Effector CD4-positive, alpha-beta T cell (primary cell): ENCODE results near the gene IRAK2.
"Not testable (repeated sequence)": the region's sequence is repeated elsewhere in the genome, so short reads cannot be mapped to it uniquely, and the experiment has no call there.

Experiments
- DNase-seq: peaks from one replicate; pipeline ENCODE4 v3.0.0-alpha.2; 2020

The IRAK2 gene

DNA sequence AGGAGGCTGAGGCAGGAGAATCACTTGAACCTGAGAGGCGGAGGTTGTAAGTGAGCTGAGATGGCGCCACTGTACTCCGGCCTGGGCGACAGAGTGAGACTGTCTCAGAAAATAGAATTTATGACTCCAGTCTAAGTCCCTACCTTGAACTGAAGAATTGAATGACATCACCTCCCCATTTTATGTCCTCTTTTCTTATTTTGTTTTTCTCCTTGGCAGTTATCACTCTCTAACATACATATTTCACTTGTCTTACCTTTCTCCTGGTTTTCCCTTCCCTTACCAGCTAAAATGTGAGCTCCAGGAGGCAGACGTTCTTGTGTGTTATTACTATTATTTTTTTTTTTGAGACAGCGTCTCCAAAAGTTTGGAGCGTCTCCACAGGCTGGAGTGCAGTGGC is 91.1 kb downstream of the IRAK2 start:
- no peak for DNase-seq

GRCh38 chr3:10259036-10259435 is 94.3 kb downstream of the IRAK2 start:
- DNase-seq: no peak

DNA sequence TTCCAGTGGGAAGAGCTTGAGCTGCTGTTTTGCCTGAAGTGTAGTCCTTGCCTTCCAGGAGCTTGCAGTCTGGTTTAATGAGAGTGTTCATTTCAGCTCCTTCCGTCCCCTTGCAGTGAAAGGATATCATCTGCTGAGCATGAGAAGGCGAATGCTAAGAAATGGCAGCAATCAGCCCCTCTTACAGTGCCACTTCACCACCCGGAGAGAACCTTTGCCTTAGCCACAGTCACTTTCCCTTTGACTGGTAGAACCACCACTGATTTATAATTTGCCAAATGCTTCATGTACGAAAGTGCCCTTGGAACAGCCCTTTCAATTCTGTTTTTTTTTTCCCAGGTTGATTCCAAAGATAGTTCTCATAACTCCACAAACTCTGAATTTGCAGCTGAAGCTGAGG is 95.1 kb downstream of the IRAK2 start:
- no peak for DNase-seq

DNA sequence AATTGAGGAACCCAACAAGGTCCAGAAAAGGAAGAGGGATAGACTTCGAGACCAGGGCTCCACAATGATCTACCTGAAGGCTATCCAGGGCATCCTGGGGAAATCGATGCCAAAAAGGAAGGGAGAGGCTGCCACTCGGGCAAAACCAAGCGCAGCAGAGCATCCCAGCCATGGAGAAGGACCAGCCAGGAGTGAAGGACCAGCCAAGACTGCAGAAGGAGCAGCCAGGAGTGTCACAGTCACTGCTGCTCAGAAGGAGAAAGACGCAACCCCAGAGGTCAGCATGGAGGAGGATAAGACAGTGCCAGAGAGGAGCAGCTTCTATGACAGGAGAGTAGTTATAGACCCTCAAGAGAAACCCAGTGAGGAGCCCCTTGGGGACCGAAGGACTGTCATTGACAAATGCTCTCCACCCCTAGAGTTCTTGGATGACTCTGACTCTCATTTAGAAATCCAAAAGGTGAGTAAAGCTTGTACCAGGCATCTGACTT is 95.5 kb downstream of the IRAK2 start:
- no peak for DNase-seq

- DNase-seq: no peak
Measured at GRCh38 chr3:10262027-10262426, 97.3 kb downstream of the IRAK2 start.

- DNase-seq: peak; percentile 59
Measured at GRCh38 chr3:10263646-10264363, 99.1 kb downstream of the IRAK2 start.

DNA sequence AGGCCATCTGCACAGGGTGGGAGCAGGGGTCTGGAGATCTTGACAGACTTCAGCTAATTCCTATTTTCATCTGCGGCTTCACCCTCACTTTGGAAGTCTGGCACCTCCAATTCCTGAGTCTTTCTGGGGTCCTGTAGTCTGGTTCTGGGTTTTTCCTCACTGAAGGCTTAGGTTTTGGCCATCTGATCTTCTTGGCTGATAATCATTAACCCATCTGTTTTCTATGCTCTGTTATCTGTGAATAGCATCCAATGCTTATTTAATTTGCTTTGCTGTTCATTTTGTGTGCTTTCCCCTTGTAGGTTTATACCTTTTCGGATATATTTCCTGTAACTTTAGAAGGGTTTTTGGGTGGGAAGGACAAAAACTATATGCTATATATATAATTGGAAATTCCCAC is 101.1 kb downstream of the IRAK2 start:
- DNase-seq: no peak

DNA sequence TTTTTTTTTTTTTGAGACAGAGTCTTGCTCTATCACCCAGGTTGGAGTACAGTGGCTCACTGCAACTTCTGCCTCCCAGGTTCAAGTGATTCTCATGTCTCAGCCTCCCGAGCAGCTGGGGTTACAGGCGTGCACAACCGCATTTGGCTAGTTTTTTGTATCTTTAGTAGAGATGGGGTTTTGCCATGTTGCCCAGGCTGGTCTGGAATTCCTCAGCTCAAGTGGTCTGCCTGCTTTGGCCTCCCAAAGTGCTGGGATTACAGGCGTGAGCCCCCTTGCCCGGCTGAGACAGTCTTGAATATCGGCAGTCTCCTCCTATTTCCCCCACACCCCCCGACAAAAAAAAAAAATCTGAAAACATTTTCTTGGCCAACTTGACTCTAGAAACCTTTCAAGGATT is 102.2 kb downstream of the IRAK2 start:
- DNase-seq: not testable (repeated sequence)

GRCh38 chr3:10268116-10268515 is 103.4 kb downstream of the IRAK2 start:
- DNase-seq: no peak

DNA sequence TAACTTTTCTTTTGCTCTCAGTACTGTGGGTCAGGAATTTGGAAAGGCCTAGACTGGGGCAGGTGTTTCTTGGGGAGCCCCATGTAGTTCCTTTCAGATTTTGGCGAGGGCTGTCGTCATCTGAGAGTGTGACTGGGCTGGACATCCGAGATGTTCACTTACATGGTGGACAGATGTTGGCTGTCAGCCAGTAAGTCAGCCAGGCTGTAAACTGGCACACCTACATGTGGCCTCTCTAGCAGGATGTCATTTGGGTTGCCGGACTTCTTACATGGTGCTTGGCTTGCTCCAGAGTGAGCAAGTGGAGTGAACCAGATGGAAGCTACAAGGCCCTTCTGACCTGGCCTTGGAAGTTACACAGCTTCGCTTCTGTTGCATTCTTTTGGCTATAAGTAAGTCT is 104.2 kb downstream of the IRAK2 start:
- no peak for DNase-seq

- DNase-seq: no peak
Measured at GRCh38 chr3:10269443-10269842, 104.7 kb downstream of the IRAK2 start.

DNA sequence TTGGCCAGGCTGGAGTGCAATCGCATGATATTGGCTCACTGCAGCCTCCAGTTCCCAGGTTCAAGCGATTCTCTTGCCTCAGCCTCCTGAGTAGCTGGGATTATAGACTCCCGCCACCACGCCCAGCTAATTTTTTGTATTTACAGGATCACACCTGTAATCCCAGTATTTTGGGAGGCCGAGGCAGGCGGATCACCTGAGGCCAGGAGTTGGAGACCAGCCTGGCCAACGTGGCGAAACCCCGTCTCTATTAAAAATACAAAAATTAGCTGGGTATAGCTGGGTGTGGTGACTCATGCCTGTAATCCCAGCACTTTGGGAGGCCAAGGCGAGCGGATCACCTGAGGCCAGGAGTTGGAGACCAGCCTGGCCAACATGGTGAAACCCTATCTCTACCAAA is 107.8 kb downstream of the IRAK2 start:
- DNase-seq: not testable (repeated sequence)

DNA sequence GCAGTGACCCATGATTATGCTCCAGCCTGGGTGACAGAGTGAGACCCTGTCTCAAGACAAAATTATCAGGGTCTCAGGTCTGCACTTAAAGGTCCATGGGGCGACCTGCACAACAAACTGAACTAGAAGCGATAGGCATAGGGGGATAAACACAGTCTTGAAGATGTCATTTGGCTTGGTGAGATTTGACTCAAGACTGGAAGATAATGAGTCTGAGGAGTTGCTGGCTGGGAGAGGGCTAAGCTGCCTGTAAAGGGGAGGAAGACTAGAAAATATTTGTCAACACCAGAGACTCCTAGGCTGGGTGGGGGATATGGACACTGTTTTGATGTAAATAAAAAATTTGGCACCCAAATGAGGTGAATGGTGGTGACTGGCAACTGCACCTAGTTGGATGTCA is 108.3 kb downstream of the IRAK2 start:
- DNase-seq: no peak

DNA sequence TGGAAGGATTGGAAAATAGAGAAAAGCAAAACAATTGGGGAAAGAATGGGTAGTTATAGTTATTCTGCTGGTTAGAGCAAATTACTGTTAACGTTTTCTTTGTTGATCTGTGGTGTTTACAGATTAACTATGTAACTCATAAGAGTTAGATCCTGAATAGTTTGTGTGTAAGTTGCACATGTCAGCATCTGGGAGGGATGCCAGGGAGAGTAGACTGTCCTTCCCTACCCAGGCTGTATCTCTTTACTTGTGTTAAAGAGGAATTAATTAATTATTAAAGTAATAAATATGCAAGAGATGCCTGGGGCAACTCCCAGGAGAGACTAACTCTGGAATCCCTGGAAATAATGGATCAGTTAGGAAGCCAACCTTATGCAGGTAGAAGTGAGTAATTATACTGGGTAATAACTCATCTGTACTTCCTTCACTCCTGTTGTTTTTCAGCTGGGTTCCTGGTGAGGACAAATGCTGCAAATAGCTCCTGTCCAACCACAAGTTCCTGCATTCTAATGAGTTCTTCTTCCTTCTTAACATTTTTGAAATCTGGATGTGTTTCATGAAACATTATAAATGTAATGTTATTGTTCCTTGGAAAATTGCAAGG is 109.1 kb downstream of the IRAK2 start:
- no peak for DNase-seq

DNA sequence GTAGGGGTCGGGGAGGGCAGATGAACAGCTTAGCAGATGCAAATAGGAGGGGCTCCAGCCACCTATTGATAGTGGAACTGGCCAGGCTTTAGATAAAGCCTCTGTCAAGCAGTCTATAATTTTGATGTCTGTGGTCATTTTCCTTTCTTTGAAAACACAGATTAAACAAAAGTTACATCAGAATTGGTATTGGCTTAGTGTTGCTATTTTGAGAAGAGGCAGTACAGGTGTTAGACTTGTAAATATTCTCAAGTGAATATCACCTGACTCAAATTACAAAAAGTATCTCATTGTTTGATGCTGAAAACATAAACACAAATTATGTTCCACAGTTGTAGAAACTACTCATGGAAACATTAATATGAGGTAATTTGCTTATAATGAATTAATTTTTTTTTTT is 109.9 kb downstream of the IRAK2 start:
- no peak for DNase-seq

DNA sequence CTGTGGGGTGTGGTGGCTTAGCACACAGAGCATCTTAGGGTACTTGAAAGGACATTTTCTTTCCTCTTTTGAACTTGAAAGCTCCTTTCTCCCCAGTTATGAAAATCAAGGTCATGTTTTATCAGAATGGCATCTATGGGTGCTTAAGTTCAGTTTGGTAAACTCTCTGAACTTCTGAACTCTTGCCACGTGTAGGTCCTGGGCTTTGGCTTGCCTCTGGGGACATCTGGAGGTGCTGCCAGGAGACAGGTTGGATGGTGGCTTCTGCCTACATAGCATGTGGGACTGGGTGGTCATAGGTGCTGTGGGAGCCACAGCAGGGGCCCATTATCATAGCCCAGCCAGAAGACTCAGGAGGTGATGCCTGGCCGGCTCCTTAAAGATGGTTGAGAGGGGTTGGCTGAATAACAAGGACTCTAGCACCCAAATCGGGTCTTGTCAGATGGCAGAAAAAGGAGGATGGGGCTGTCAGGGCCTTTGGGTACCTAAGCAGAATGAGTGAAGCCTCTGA is 112.5 kb downstream of the IRAK2 start:
- DNase-seq: no peak

GRCh38 chr3:10278501-10278900 is 113.8 kb downstream of the IRAK2 start:
- no peak for DNase-seq

GRCh38 chr3:10279384-10280176 is 114.9 kb downstream of the IRAK2 start:
- DNase-seq: no peak

- no peak for DNase-seq
Measured at GRCh38 chr3:10280177-10280529, 115.4 kb downstream of the IRAK2 start.

DNA sequence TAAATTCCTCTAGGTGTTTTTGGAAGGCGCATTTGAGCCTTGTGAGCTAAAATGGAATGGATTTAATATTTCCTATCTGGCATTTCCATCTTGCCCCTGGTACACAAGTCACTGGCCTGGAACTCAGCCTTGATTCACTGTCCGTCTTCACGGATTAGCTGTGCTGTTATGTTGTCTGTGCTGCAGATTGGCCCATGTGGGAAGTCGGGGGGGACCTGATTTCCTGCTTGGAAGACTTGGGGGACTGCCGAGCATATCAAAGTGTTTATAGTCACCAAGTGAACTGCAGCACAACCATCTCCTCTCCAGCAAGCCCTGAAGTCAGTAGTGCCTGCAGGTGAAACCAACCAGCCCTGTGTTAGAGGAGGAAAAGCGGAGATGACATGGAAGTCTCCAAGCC is 115.9 kb downstream of the IRAK2 start:
- DNase-seq: no peak

- DNase-seq: no peak
Measured at GRCh38 chr3:10281951-10282350, 117.2 kb downstream of the IRAK2 start.

- DNase-seq: no peak
Measured at GRCh38 chr3:10283638-10284037, 118.9 kb downstream of the IRAK2 start.

DNA sequence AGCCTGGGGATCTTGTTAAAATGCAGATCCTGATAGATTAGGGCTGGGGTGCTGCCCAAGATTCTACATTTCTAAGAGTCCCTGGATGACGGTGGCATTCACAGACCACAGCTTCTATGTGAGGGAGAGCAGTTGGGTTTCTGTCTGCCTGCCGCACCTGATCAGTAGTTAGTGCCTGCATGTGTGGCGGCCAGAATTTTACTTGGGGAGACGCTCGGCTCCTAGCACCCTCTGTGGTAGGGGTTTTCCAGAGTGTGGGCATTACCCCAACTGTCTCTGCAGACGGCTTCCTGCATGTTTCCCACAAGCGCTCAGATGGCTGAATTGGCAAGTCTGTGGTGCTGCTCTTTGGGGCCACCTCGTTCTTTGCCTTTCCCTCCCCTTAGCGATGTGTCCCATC is 119.8 kb downstream of the IRAK2 start:
- DNase-seq: peak; percentile 24
